H9 (cell line): ENCODE measurements around the gene BCAS3. TPM values are rescaled to one million over a fixed set of nuclear protein-coding genes. Genes with fewer than 3 reads are reported as not detected.

Experiments used
- DNase-seq: peaks from one replicate; pipeline ENCODE4 v3.0.0-alpha.2; 2017
- H2AFZ ChIP-seq: one replicate; pipeline ENCODE4 v1.6.1; 2013; ENCODE audit warnings: mild to moderate bottlenecking, low read length, control low read depth, moderate library complexity
- H2AK5ac ChIP-seq: 2 replicates; pipeline ENCODE4 v1.6.1; 2013; ENCODE audit warnings: low read length, control low read depth, mixed read lengths; ENCODE audit not compliant: insufficient read length
- H2BK120ac ChIP-seq: one replicate; pipeline ENCODE4 v1.6.1; 2013; ENCODE audit warnings: low read depth, mild to moderate bottlenecking, low read length, control low read depth, inconsistent platforms; ENCODE audit not compliant: poor library complexity, severe bottlenecking
- H2BK12ac ChIP-seq: 2 replicates; pipeline ENCODE4 v1.6.1; 2013; ENCODE audit warnings: low read length, control low read depth, mixed read lengths, low read depth; ENCODE audit not compliant: insufficient read length
- H2BK15ac ChIP-seq: 2 replicates; pipeline ENCODE4 v1.6.1; 2013; ENCODE audit warnings: low read depth, low read length, control low read depth
- H2BK20ac ChIP-seq: one replicate; pipeline ENCODE4 v1.6.1; 2013; ENCODE audit warnings: low read depth, mild to moderate bottlenecking, low read length, control low read depth, inconsistent platforms; ENCODE audit not compliant: poor library complexity, severe bottlenecking
- H2BK5ac ChIP-seq: 2 replicates; pipeline ENCODE4 v1.6.1; 2013; ENCODE audit warnings: low read length, control low read depth, mixed read lengths; ENCODE audit not compliant: insufficient read length
- H3K14ac ChIP-seq: 2 replicates; pipeline ENCODE4 v1.6.1; 2013; ENCODE audit warnings: low read length, control low read depth; ENCODE audit not compliant: insufficient read depth
- H3K18ac ChIP-seq: 2 replicates; pipeline ENCODE4 v1.6.1; 2013; ENCODE audit warnings: low read depth, mild to moderate bottlenecking, mixed read lengths, low read length, control low read depth; ENCODE audit not compliant: insufficient read length
- H3K23ac ChIP-seq: 2 replicates; pipeline ENCODE4 v1.6.1; 2013; ENCODE audit warnings: low read length, control low read depth, mixed read lengths, low read depth; ENCODE audit not compliant: insufficient read length
- H3K23me2 ChIP-seq: 2 replicates; pipeline ENCODE4 v1.6.1; 2013; ENCODE audit warnings: low read depth, mild to moderate bottlenecking, mixed read lengths, low read length, control low read depth; ENCODE audit not compliant: insufficient read length, poor library complexity, severe bottlenecking
- H3K27ac ChIP-seq: 2 replicates; pipeline ENCODE4 v1.5.1; 2013; ENCODE audit warnings: low read length, control low read depth, mixed read lengths, low read depth; ENCODE audit not compliant: insufficient read length
- H3K27me3 ChIP-seq: 2 replicates; pipeline ENCODE4 v1.6.1; 2013; ENCODE audit warnings: low read length, control low read depth, inconsistent platforms; ENCODE audit not compliant: insufficient read depth
- H3K4ac ChIP-seq: 2 replicates; pipeline ENCODE4 v1.6.1; 2013; ENCODE audit warnings: low read depth, mild to moderate bottlenecking, control low read depth, inconsistent platforms, low read length, moderate library complexity
- H3K4me1 ChIP-seq: 2 replicates; pipeline ENCODE4 v1.6.1; 2013; ENCODE audit warnings: low read length, control low read depth, inconsistent platforms; ENCODE audit not compliant: insufficient read depth
- H3K4me2 ChIP-seq: 2 replicates; pipeline ENCODE4 v1.6.1; 2013; ENCODE audit warnings: low read length, control low read depth, mixed read lengths; ENCODE audit not compliant: insufficient read length, insufficient read depth
- H3K56ac ChIP-seq: 2 replicates; pipeline ENCODE4 v1.6.1; 2013; ENCODE audit warnings: low read depth, mild to moderate bottlenecking, mixed read lengths, low read length, control low read depth; ENCODE audit not compliant: insufficient read length
- H3K79me1 ChIP-seq: 2 replicates; pipeline ENCODE4 v1.6.1; 2013; ENCODE audit warnings: low read depth, mild to moderate bottlenecking, moderate library complexity, low read length, control low read depth, inconsistent platforms; ENCODE audit not compliant: insufficient read depth, poor library complexity, severe bottlenecking
- H3K79me2 ChIP-seq: 2 replicates; pipeline ENCODE4 v1.6.1; 2013; ENCODE audit warnings: low read length, control low read depth, inconsistent platforms; ENCODE audit not compliant: insufficient read depth
- H3K9ac ChIP-seq: 2 replicates; pipeline ENCODE4 v1.6.1; 2013; ENCODE audit warnings: low read length, control low read depth, mixed read lengths; ENCODE audit not compliant: insufficient read length; ENCODE audit errors: extremely low read depth
- H3K9me3 ChIP-seq: one replicate; pipeline ENCODE4 v1.6.1; 2013; ENCODE audit warnings: low read depth, low read length, inconsistent platforms; ENCODE audit not compliant: control insufficient read depth
- H3T11ph ChIP-seq: one replicate; pipeline ENCODE4 v1.6.1; 2013; ENCODE audit warnings: mild to moderate bottlenecking, low read length, control low read depth, inconsistent platforms
- H4K20me1 ChIP-seq: one replicate; pipeline ENCODE4 v1.6.1; 2013; ENCODE audit not compliant: control insufficient read depth, insufficient read length, insufficient read depth
- H4K5ac ChIP-seq: 2 replicates; pipeline ENCODE4 v1.6.1; 2013; ENCODE audit warnings: low read depth, mild to moderate bottlenecking, mixed read lengths, low read length, control low read depth; ENCODE audit not compliant: insufficient read length
- H4K8ac ChIP-seq: replicated peaks from 2 replicates; pipeline ENCODE4 v1.6.1; 2013; ENCODE audit warnings: low read length, control low read depth, mixed read lengths, low read depth; ENCODE audit not compliant: insufficient read length
- H4K91ac ChIP-seq: 2 replicates; pipeline ENCODE4 v1.6.1; 2013; ENCODE audit warnings: low read depth, mild to moderate bottlenecking, moderate library complexity, mixed read lengths, low read length, control low read depth; ENCODE audit not compliant: insufficient read length
- H3K27ac Mint-ChIP-seq, 3 experiments: 2 replicates in 2 of 3; 3 replicates in 1 of 3; pipeline ENCODE4 v1.8.0; 2020 to 2021; ENCODE audit warnings: mixed read lengths in 3 of 3, mild to moderate bottlenecking in 1 of 3, moderate library complexity in 1 of 3
- H3K27me3 Mint-ChIP-seq: 2 replicates; pipeline ENCODE4 v1.8.0; 2021; ENCODE audit warnings: low read depth, mild to moderate bottlenecking, moderate library complexity, mixed read lengths
- H3K36me3 Mint-ChIP-seq, 3 experiments: 2 replicates in 2 of 3; 3 replicates in 1 of 3; pipeline ENCODE4 v1.8.0; 2020 to 2021; ENCODE audit warnings: low read depth in 3 of 3, mixed read lengths in 3 of 3; ENCODE audit not compliant: insufficient read depth in 1 of 3
- H3K4me1 Mint-ChIP-seq, 2 experiments: 2 replicates each; pipeline ENCODE4 v1.8.0; 2020; ENCODE audit warnings: mixed read lengths in 2 of 2
- H3K4me3 Mint-ChIP-seq, 2 experiments: 2 replicates in 1 of 2; 3 replicates in 1 of 2; pipeline ENCODE4 v1.8.0; 2020 to 2021; ENCODE audit warnings: mild to moderate bottlenecking in 2 of 2, mixed read lengths in 2 of 2, moderate library complexity in 1 of 2
- H3K9me3 Mint-ChIP-seq, 2 experiments: 2 replicates in 1 of 2; 3 replicates in 1 of 2; pipeline ENCODE4 v1.8.0; 2020; ENCODE audit warnings: mild to moderate bottlenecking in 2 of 2, mixed read lengths in 2 of 2, moderate library complexity in 1 of 2
- WGBS: extraction: QIAGEN DNeasy Blood & Tissue Kit; methylation state at CpG from one replicate; pipeline ENCODE4 v1.1.7; 2013; ENCODE audit warnings: missing lambda C conversion rate, low lambda C conversion rate, mixed read lengths; ENCODE audit not compliant: insufficient read length; ENCODE audit errors: extremely low coverage; 5-methylcytosine and 5-hydroxymethylcytosine counted together
- total RNA-seq: library from RNA; stranded (reverse); gene quantifications from 2 replicates; pipeline ENCODE4 v1.2.1, GENCODE V29; 2021
- TF ChIP-seq, protein P1 (sequence below): fragments of 200-600 bp; sonication (generic); conservative IDR thresholded peaks from 3 replicates; pipeline ENCODE4 v1.8.0; 2021; ENCODE audit warnings: antibody characterized with exemption, mild to moderate bottlenecking

BCAS3 gene
- total RNA-seq, 1 experiment from 2014 or later = 22.4 TPM

DNA sequence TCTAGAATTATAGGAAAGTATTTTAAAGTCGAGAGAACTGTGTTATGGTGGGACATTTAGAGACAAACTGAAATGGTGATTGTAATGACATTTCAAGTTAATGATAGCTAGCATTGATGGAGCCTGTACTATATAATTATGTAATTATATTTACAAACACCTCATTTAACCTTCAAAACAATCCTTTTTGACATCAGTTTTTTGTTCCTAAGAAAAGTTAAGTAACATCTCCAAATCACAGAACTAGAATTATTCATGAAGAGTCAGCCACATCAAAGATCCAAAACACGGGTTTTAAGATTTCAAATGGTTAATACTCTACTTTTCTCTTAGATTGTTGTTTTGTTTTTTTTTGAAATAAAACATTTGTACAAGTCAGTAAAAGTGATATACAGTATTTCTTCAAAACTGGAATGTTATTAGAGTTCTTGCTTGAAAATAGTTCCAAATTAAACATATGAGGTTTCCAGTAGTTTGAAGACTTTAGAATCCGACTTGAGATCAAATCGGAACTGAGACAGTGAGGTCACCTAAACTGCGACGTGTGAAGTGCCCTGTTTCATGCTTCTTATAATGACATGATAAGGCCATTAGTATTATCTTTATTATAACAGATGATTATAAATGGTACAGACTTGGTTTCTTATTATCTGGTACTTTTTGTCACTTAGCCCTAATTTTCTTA is 457.0 kb downstream of the BCAS3 start:
- WGBS = no CpG with 5 or more reads among the region's 6 CpGs

More for the DNA sequence above, 457.0 kb downstream of the BCAS3 start:
- H3K79me2 ChIP-seq = no peaks in the 10 kb centered on the region
- H3K4me1 ChIP-seq = no peaks in the 10 kb centered on the region
- no peak overlapping the region for H3K27ac ChIP-seq
- no peak overlapping the region for H2AFZ ChIP-seq
- no peak overlapping the region for H3K4ac ChIP-seq
- no peak overlapping the region for H2AK5ac ChIP-seq
- no peak overlapping the region for H3K23ac ChIP-seq
- TF ChIP-seq, protein P1, sequence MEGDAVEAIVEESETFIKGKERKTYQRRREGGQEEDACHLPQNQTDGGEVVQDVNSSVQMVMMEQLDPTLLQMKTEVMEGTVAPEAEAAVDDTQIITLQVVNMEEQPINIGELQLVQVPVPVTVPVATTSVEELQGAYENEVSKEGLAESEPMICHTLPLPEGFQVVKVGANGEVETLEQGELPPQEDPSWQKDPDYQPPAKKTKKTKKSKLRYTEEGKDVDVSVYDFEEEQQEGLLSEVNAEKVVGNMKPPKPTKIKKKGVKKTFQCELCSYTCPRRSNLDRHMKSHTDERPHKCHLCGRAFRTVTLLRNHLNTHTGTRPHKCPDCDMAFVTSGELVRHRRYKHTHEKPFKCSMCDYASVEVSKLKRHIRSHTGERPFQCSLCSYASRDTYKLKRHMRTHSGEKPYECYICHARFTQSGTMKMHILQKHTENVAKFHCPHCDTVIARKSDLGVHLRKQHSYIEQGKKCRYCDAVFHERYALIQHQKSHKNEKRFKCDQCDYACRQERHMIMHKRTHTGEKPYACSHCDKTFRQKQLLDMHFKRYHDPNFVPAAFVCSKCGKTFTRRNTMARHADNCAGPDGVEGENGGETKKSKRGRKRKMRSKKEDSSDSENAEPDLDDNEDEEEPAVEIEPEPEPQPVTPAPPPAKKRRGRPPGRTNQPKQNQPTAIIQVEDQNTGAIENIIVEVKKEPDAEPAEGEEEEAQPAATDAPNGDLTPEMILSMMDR = no peak
- H2BK5ac ChIP-seq = no peak overlapping the region
- H4K20me1 ChIP-seq = no peaks in the 10 kb centered on the region
- no peak overlapping the region for H3K56ac ChIP-seq
- no peak overlapping the region for H3K9ac ChIP-seq
- Mint-ChIP-seq H3K27me3 (no peaks in the 10 kb centered on the region), H3K4me3 (no peak overlapping the region), H3K36me3 (no peaks in the 10 kb centered on the region), H3K9me3 (no peaks in the 10 kb centered on the region), H3K4me1 (0 out of 4 replicates have a peak, but pooled peaks cover 0 to 2% of the 10 kb centered on the region in 2 experiments), H3K27ac (no peak overlapping the region)
- H2BK20ac ChIP-seq = no peak overlapping the region
- H3K4me2 ChIP-seq = no peak overlapping the region
- no peak overlapping the region for H3T11ph ChIP-seq
- no peak overlapping the region for H2BK12ac ChIP-seq
- no peaks in the 10 kb centered on the region for H3K9me3 ChIP-seq
- H4K8ac ChIP-seq = no peak overlapping the region
- no peaks in the 10 kb centered on the region for H3K23me2 ChIP-seq
- no peak overlapping the region for H2BK15ac ChIP-seq
- no peak overlapping the region for H4K91ac ChIP-seq
- no peak overlapping the region for H4K5ac ChIP-seq
- H2BK120ac ChIP-seq = no peak overlapping the region
- H3K14ac ChIP-seq = no peak overlapping the region
- no peak for DNase-seq
- H3K79me1 ChIP-seq = no peaks in the 10 kb centered on the region
- H3K27me3 ChIP-seq = no peaks in the 10 kb centered on the region
- H3K18ac ChIP-seq = no peak overlapping the region
